GM18499 (cell line): ENCODE data around the gene PSEN1.

Experiments used
- ATAC-seq: cut with Tn5 transposase; IDR thresholded peaks from one replicate; pipeline ENCODE4 v1.9.1; 2021; ENCODE audit warnings: moderate number of reproducible peaks; ENCODE audit not compliant: insufficient read depth, unreplicated experiment

PSEN1 gene

GRCh38 chr14:73264885-73265720 lies 128.8 kb downstream of the PSEN1 start:
- no peak for ATAC-seq

GRCh38 chr14:73265721-73266046 lies 129.4 kb downstream of the PSEN1 start:
- no peak for ATAC-seq

- ATAC-seq = no peak
Measured at GRCh38 chr14:73266317-73266716, 130.0 kb downstream of the PSEN1 start.

- no peak for ATAC-seq
Measured at GRCh38 chr14:73267474-73267873, 131.2 kb downstream of the PSEN1 start.

GRCh38 chr14:73269729-73270531 lies 133.6 kb downstream of the PSEN1 start:
- ATAC-seq = no peak

GRCh38 chr14:73272393-73272792 lies 136.1 kb downstream of the PSEN1 start:
- ATAC-seq = no peak
